Hepatocyte (in vitro differentiated cells): ENCODE results near the gene ABCC10. TPM values are rescaled to one million over a fixed set of nuclear protein-coding genes. Genes with fewer than 3 reads are reported as not detected.
A peak's percentile ranks its signal among the peaks of the same experiment; 100 is the strongest.

Experiments
- DNase-seq: peaks from one replicate; pipeline ENCODE4 v3.0.0-alpha.2; 2016; ENCODE audit warnings: low spot score
- H2AFZ ChIP-seq: fragments of 200-600 bp; sonication (generic); 2 replicates; pipeline ENCODE4 v1.6.0; 2016; ENCODE audit warnings: antibody characterized with exemption, mild to moderate bottlenecking
- H3K27ac ChIP-seq: fragments of 200-600 bp; sonication (generic); 2 replicates; pipeline ENCODE4 v1.5.1; 2016; ENCODE audit warnings: mild to moderate bottlenecking
- H3K27me3 ChIP-seq: fragments of 200-600 bp; sonication (generic); 2 replicates; pipeline ENCODE4 v1.6.1; 2016
- H3K36me3 ChIP-seq: fragments of 200-600 bp; sonication (generic); replicated peaks from 2 replicates; pipeline ENCODE4 v1.5.1; 2016; ENCODE audit warnings: low read depth; ENCODE audit not compliant: insufficient read depth
- H3K4me1 ChIP-seq: fragments of 200-600 bp; sonication (generic); 2 replicates; pipeline ENCODE4 v1.5.1; 2016; ENCODE audit warnings: mild to moderate bottlenecking, moderate library complexity; ENCODE audit not compliant: insufficient read depth
- H3K4me2 ChIP-seq: fragments of 200-600 bp; sonication (generic); 2 replicates; pipeline ENCODE4 v1.6.0; 2016
- H3K4me3 ChIP-seq: fragments of 200-600 bp; sonication (generic); 2 replicates; pipeline ENCODE4 v1.5.1; 2016; ENCODE audit warnings: mild to moderate bottlenecking
- H3K79me2 ChIP-seq: fragments of 200-600 bp; sonication (generic); 2 replicates; pipeline ENCODE4 v1.6.0; 2017; ENCODE audit warnings: mild to moderate bottlenecking
- H3K9me2 ChIP-seq: fragments of 200-600 bp; sonication (generic); replicated peaks from 2 replicates; pipeline ENCODE4 v1.6.0; 2017; ENCODE audit warnings: mild to moderate bottlenecking; ENCODE audit not compliant: insufficient read depth
- H3K9me3 ChIP-seq: fragments of 200-600 bp; sonication (generic); 2 replicates; pipeline ENCODE4 v1.5.1; 2016; ENCODE audit warnings: low read depth, mild to moderate bottlenecking
- H4K20me1 ChIP-seq: fragments of 200-600 bp; sonication (generic); 2 replicates; pipeline ENCODE4 v1.6.0; 2016; ENCODE audit warnings: mild to moderate bottlenecking; ENCODE audit not compliant: insufficient read depth, poor library complexity, severe bottlenecking
- CTCF ChIP-seq: fragments of 200-600 bp; sonication (generic); IDR thresholded peaks from 2 replicates; pipeline ENCODE4 v1.5.1; 2016; ENCODE audit warnings: antibody characterized with exemption, mild to moderate bottlenecking; ENCODE audit not compliant: poor library complexity
- EZH2 ChIP-seq: fragments of 200-600 bp; sonication (generic); IDR thresholded peaks from 2 replicates; pipeline ENCODE4 v1.6.1; 2016; ENCODE audit warnings: antibody characterized with exemption, mild to moderate bottlenecking, borderline replicate concordance
- EZH2phosphoT487 ChIP-seq: fragments of 200-600 bp; sonication (generic); IDR thresholded peaks from one replicate; pipeline ENCODE4 v1.6.1; 2018; ENCODE audit warnings: antibody characterized with exemption, mild to moderate bottlenecking, low read depth, moderate library complexity; ENCODE audit not compliant: unreplicated experiment, severe bottlenecking
- WGBS: methylation state at CpG from one replicate; pipeline ENCODE4 v1.1.6; 2016; ENCODE audit warnings: low lambda C conversion rate; ENCODE audit errors: missing lambda C conversion rate; 5-methylcytosine and 5-hydroxymethylcytosine counted together
- polyA plus RNA-seq: library from polyadenylated mRNA; unstranded; fragments of >200 nt; fragmentation: Nextera tagmentation; extraction: Ambion mirVana; gene quantifications from 2 replicates; pipeline ENCODE4 v1.2.1, GENCODE V29; 2016
- total RNA-seq: library from RNA; depleted of rRNA; stranded (reverse); fragments of >200 nt; gene quantifications from 2 replicates; pipeline ENCODE4 v1.2.3, GENCODE V29; 2014

ABCC10 gene
- total and polyA plus RNA-seq, 2 experiments from 2014 or later = 16.7 to 33.3 TPM

- DNase-seq = no peak
- peaks cover 41% of the 10 kb centered on the region for H4K20me1 ChIP-seq
- H3K27ac ChIP-seq = peak overlapping the region; percentile 60
- no peaks in the 10 kb centered on the region for H3K27me3 ChIP-seq
- peaks cover 43% of the 10 kb centered on the region for H3K79me2 ChIP-seq
- no peak overlapping the region for H3K4me3 ChIP-seq
- H3K9me2 ChIP-seq = no peaks in the 10 kb centered on the region
- peaks cover 47% of the 10 kb centered on the region for H3K4me1 ChIP-seq
- TF ChIP-seq CTCF (no peak), EZH2 (no peak), EZH2phosphoT487 (no peak)
- H2AFZ ChIP-seq = no peak overlapping the region
- 86% methylated on average over 3 of the region's 3 CpGs for WGBS
- H3K36me3 ChIP-seq = no peaks in the 10 kb centered on the region
- H3K9me3 ChIP-seq = no peaks in the 10 kb centered on the region
- peak overlapping the region; percentile 25 for H3K4me2 ChIP-seq
Measured at GRCh38 chr6:43492673-43493072, 65.3 kb downstream of the ABCC10 start.

GRCh38 chr6:43493230-43493629 is 65.9 kb downstream of the ABCC10 start:
- no peak overlapping the region for H3K4me2 ChIP-seq
- TF ChIP-seq EZH2phosphoT487 (no peak), CTCF (no peak)
- H3K4me1 ChIP-seq = peaks cover 47% of the 10 kb centered on the region
- no peaks in the 10 kb centered on the region for H3K9me3 ChIP-seq
- WGBS = 83% methylated on average over 2 of the region's 2 CpGs
- H3K4me3 ChIP-seq = no peak overlapping the region
- no peak overlapping the region for H2AFZ ChIP-seq
- no peaks in the 10 kb centered on the region for H3K36me3 ChIP-seq
- H4K20me1 ChIP-seq = peaks cover 38% of the 10 kb centered on the region
- peak overlapping the region; percentile 60 for H3K27ac ChIP-seq
- no peaks in the 10 kb centered on the region for H3K9me2 ChIP-seq
- H3K79me2 ChIP-seq = peaks cover 37% of the 10 kb centered on the region
- no peak for DNase-seq
- no peaks in the 10 kb centered on the region for H3K27me3 ChIP-seq

- Histone ChIP-seq H3K9me3 (no peaks in the 10 kb centered on the region), H3K4me1 (peaks cover 47% of the 10 kb centered on the region), H4K20me1 (peaks cover 38% of the 10 kb centered on the region), H3K36me3 (no peaks in the 10 kb centered on the region), H3K79me2 (peaks cover 31% of the 10 kb centered on the region), H3K27me3 (no peaks in the 10 kb centered on the region), H3K27ac (peak overlapping the region; percentile 60), H3K9me2 (no peaks in the 10 kb centered on the region), H3K4me2 (no peak overlapping the region), H2AFZ (no peak overlapping the region), H3K4me3 (no peak overlapping the region)
- TF ChIP-seq CTCF = no peak
- TF ChIP-seq EZH2 = no peak
- TF ChIP-seq EZH2phosphoT487 = no peak
- peak; percentile 60 for DNase-seq
- WGBS = 70% methylated on average over 7 of the region's 7 CpGs
Measured at GRCh38 chr6:43493833-43494232, 66.5 kb downstream of the ABCC10 start.

- Histone ChIP-seq H3K4me1 (peaks cover 47% of the 10 kb centered on the region), H3K4me2 (no peak overlapping the region), H3K36me3 (no peaks in the 10 kb centered on the region), H3K9me3 (no peaks in the 10 kb centered on the region), H3K27ac (peak overlapping the region; percentile 3), H4K20me1 (peaks cover 33% of the 10 kb centered on the region), H3K9me2 (no peaks in the 10 kb centered on the region), H2AFZ (no peak overlapping the region), H3K4me3 (no peak overlapping the region), H3K79me2 (peaks cover 27% of the 10 kb centered on the region), H3K27me3 (no peaks in the 10 kb centered on the region)
- TF ChIP-seq EZH2phosphoT487 (no peak), CTCF (no peak), EZH2 (no peak)
- no peak for DNase-seq
- WGBS = 76% methylated on average over 4 of the region's 6 CpGs
Measured at GRCh38 chr6:43494321-43494720, 67.0 kb downstream of the ABCC10 start.
